ENCODE measurements around the gene AAMP.

GRCh38 chr2:218282173-218282991, 12.4 kb upstream of the AAMP start:
- no peak for TF ChIP-seq POLR2A (IDR thresholded peaks at IDR 0.05; ENCODE audit: low read depth, low read length)
- no peak for TF ChIP-seq POLR2AphosphoS5 (IDR thresholded peaks at IDR 0.05; ENCODE audit: insufficient read depth, low read depth, low read length)
- no peak for TF ChIP-seq CTCF (IDR thresholded peaks at IDR 0.05; ENCODE audit: extremely low read depth in 1 of 2, insufficient read depth in 1 of 2, low read depth in 1 of 2, low read length in 2 of 2)
- TF ChIP-seq, protein P1, sequence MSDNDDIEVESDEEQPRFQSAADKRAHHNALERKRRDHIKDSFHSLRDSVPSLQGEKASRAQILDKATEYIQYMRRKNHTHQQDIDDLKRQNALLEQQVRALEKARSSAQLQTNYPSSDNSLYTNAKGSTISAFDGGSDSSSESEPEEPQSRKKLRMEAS (IDR thresholded peaks at IDR 0.05; ENCODE audit: insufficient read depth, insufficient read length), result no peak
- TF ChIP-seq JUN (IDR thresholded peaks at IDR 0.05; ENCODE audit: borderline replicate concordance, insufficient read depth, insufficient read length, low read depth), result no peak
- TF ChIP-seq FOS (IDR thresholded peaks at IDR 0.05; ENCODE audit: borderline replicate concordance, insufficient read depth, low read length), result no peak

Data from endothelial cell of umbilical vein (primary cell).